Gastrocnemius medialis (tissue), 4 donors: Measurements from ENCODE around the gene GPC6.

Experiments
- POLR2A ChIP-seq, 2 donors: fragments of 450-650 bp; IDR thresholded peaks; one replicate each; pipeline ENCODE4 v1.6.1; 2017; ENCODE audit warnings: antibody characterized with exemption in 2 of 2, mild to moderate bottlenecking in 2 of 2, moderate library complexity in 2 of 2
- TF ChIP-seq, protein P1 (sequence below), 5 experiments: fragments of 450-650 bp in 3 of 5; fragments of 200-600 bp in 2 of 5; sonication (generic) in 2 of 5; IDR thresholded peaks in 4 of 5; conservative IDR thresholded peaks in 1 of 5; 1 replicate in 4 of 5; 2 replicates in 1 of 5; pipeline ENCODE4 v1.5.1; 2016 to 2019; ENCODE audit warnings: antibody characterized with exemption in 5 of 5, mild to moderate bottlenecking in 3 of 5, moderate library complexity in 3 of 5

DNA sequence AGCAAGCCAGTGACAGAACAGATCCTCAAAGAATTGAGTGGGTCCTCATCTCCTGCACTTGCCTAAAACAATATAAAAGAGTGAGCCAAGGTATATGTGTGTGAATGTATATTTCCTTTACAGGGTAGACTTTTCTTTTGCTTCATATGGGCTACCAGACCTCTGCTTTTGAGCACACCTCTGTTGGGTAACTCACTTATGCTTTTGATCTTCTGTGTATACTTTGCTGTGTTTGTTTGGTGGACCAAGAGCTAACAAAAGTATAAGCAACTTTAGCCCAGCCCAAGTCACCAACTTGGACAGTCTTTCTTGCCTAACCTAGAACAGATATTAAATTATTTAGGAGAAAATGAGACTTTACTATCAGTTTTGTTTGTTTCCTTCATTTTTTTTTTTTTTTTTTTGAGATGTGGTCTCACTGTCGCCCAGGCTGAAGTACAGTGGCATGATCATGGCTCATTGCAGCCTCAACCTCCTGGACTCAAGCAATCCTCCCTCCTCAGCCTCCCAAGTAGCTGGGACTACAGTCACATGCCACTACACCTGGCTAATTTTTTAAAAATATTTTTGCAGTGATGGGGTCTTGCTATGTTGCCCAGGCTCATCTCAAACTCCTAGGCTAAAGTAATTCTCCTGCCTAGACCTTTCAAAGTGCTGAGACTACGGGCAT, 739.8 kb downstream of the GPC6 start:
- no peak for TF ChIP-seq POLR2A (IDR thresholded peaks at IDR 0.05)
- TF ChIP-seq, protein P1, sequence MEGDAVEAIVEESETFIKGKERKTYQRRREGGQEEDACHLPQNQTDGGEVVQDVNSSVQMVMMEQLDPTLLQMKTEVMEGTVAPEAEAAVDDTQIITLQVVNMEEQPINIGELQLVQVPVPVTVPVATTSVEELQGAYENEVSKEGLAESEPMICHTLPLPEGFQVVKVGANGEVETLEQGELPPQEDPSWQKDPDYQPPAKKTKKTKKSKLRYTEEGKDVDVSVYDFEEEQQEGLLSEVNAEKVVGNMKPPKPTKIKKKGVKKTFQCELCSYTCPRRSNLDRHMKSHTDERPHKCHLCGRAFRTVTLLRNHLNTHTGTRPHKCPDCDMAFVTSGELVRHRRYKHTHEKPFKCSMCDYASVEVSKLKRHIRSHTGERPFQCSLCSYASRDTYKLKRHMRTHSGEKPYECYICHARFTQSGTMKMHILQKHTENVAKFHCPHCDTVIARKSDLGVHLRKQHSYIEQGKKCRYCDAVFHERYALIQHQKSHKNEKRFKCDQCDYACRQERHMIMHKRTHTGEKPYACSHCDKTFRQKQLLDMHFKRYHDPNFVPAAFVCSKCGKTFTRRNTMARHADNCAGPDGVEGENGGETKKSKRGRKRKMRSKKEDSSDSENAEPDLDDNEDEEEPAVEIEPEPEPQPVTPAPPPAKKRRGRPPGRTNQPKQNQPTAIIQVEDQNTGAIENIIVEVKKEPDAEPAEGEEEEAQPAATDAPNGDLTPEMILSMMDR (IDR thresholded peaks at IDR 0.05 in 4 of 5, conservative IDR thresholded peaks at IDR 0.05 in 1 of 5) = no peak
